H9 (cell line): ENCODE results near the gene BEGAIN. TPM values are rescaled to one million over a fixed set of nuclear protein-coding genes. Genes with fewer than 3 reads are reported as not detected.

Experiments
- DNase-seq: peaks from one replicate; pipeline ENCODE4 v3.0.0-alpha.2; 2017
- H2AFZ ChIP-seq: one replicate; pipeline ENCODE4 v1.6.1; 2013; ENCODE audit warnings: mild to moderate bottlenecking, low read length, control low read depth, moderate library complexity
- H2AK5ac ChIP-seq: 2 replicates; pipeline ENCODE4 v1.6.1; 2013; ENCODE audit warnings: low read length, control low read depth, mixed read lengths; ENCODE audit not compliant: insufficient read length
- H2BK120ac ChIP-seq: one replicate; pipeline ENCODE4 v1.6.1; 2013; ENCODE audit warnings: low read depth, mild to moderate bottlenecking, low read length, control low read depth, inconsistent platforms; ENCODE audit not compliant: poor library complexity, severe bottlenecking
- H2BK12ac ChIP-seq: 2 replicates; pipeline ENCODE4 v1.6.1; 2013; ENCODE audit warnings: low read length, control low read depth, mixed read lengths, low read depth; ENCODE audit not compliant: insufficient read length
- H2BK15ac ChIP-seq: 2 replicates; pipeline ENCODE4 v1.6.1; 2013; ENCODE audit warnings: low read depth, low read length, control low read depth
- H2BK20ac ChIP-seq: one replicate; pipeline ENCODE4 v1.6.1; 2013; ENCODE audit warnings: low read depth, mild to moderate bottlenecking, low read length, control low read depth, inconsistent platforms; ENCODE audit not compliant: poor library complexity, severe bottlenecking
- H2BK5ac ChIP-seq: 2 replicates; pipeline ENCODE4 v1.6.1; 2013; ENCODE audit warnings: low read length, control low read depth, mixed read lengths; ENCODE audit not compliant: insufficient read length
- H3K14ac ChIP-seq: 2 replicates; pipeline ENCODE4 v1.6.1; 2013; ENCODE audit warnings: low read length, control low read depth; ENCODE audit not compliant: insufficient read depth
- H3K18ac ChIP-seq: 2 replicates; pipeline ENCODE4 v1.6.1; 2013; ENCODE audit warnings: low read depth, mild to moderate bottlenecking, mixed read lengths, low read length, control low read depth; ENCODE audit not compliant: insufficient read length
- H3K23ac ChIP-seq: 2 replicates; pipeline ENCODE4 v1.6.1; 2013; ENCODE audit warnings: low read length, control low read depth, mixed read lengths, low read depth; ENCODE audit not compliant: insufficient read length
- H3K23me2 ChIP-seq: 2 replicates; pipeline ENCODE4 v1.6.1; 2013; ENCODE audit warnings: low read depth, mild to moderate bottlenecking, mixed read lengths, low read length, control low read depth; ENCODE audit not compliant: insufficient read length, poor library complexity, severe bottlenecking
- H3K27ac ChIP-seq: 2 replicates; pipeline ENCODE4 v1.5.1; 2013; ENCODE audit warnings: low read length, control low read depth, mixed read lengths, low read depth; ENCODE audit not compliant: insufficient read length
- H3K27me3 ChIP-seq: 2 replicates; pipeline ENCODE4 v1.6.1; 2013; ENCODE audit warnings: low read length, control low read depth, inconsistent platforms; ENCODE audit not compliant: insufficient read depth
- H3K4ac ChIP-seq: 2 replicates; pipeline ENCODE4 v1.6.1; 2013; ENCODE audit warnings: low read depth, mild to moderate bottlenecking, control low read depth, inconsistent platforms, low read length, moderate library complexity
- H3K4me1 ChIP-seq: 2 replicates; pipeline ENCODE4 v1.6.1; 2013; ENCODE audit warnings: low read length, control low read depth, inconsistent platforms; ENCODE audit not compliant: insufficient read depth
- H3K4me2 ChIP-seq: 2 replicates; pipeline ENCODE4 v1.6.1; 2013; ENCODE audit warnings: low read length, control low read depth, mixed read lengths; ENCODE audit not compliant: insufficient read length, insufficient read depth
- H3K56ac ChIP-seq: 2 replicates; pipeline ENCODE4 v1.6.1; 2013; ENCODE audit warnings: low read depth, mild to moderate bottlenecking, mixed read lengths, low read length, control low read depth; ENCODE audit not compliant: insufficient read length
- H3K79me1 ChIP-seq: 2 replicates; pipeline ENCODE4 v1.6.1; 2013; ENCODE audit warnings: low read depth, mild to moderate bottlenecking, moderate library complexity, low read length, control low read depth, inconsistent platforms; ENCODE audit not compliant: insufficient read depth, poor library complexity, severe bottlenecking
- H3K79me2 ChIP-seq: 2 replicates; pipeline ENCODE4 v1.6.1; 2013; ENCODE audit warnings: low read length, control low read depth, inconsistent platforms; ENCODE audit not compliant: insufficient read depth
- H3K9ac ChIP-seq: 2 replicates; pipeline ENCODE4 v1.6.1; 2013; ENCODE audit warnings: low read length, control low read depth, mixed read lengths; ENCODE audit not compliant: insufficient read length; ENCODE audit errors: extremely low read depth
- H3K9me3 ChIP-seq: one replicate; pipeline ENCODE4 v1.6.1; 2013; ENCODE audit warnings: low read depth, low read length, inconsistent platforms; ENCODE audit not compliant: control insufficient read depth
- H3T11ph ChIP-seq: one replicate; pipeline ENCODE4 v1.6.1; 2013; ENCODE audit warnings: mild to moderate bottlenecking, low read length, control low read depth, inconsistent platforms
- H4K20me1 ChIP-seq: one replicate; pipeline ENCODE4 v1.6.1; 2013; ENCODE audit not compliant: control insufficient read depth, insufficient read length, insufficient read depth
- H4K5ac ChIP-seq: 2 replicates; pipeline ENCODE4 v1.6.1; 2013; ENCODE audit warnings: low read depth, mild to moderate bottlenecking, mixed read lengths, low read length, control low read depth; ENCODE audit not compliant: insufficient read length
- H4K8ac ChIP-seq: replicated peaks from 2 replicates; pipeline ENCODE4 v1.6.1; 2013; ENCODE audit warnings: low read length, control low read depth, mixed read lengths, low read depth; ENCODE audit not compliant: insufficient read length
- H4K91ac ChIP-seq: 2 replicates; pipeline ENCODE4 v1.6.1; 2013; ENCODE audit warnings: low read depth, mild to moderate bottlenecking, moderate library complexity, mixed read lengths, low read length, control low read depth; ENCODE audit not compliant: insufficient read length
- H3K27ac Mint-ChIP-seq, 3 experiments: 2 replicates in 2 of 3; 3 replicates in 1 of 3; pipeline ENCODE4 v1.8.0; 2020 to 2021; ENCODE audit warnings: mixed read lengths in 3 of 3, mild to moderate bottlenecking in 1 of 3, moderate library complexity in 1 of 3
- H3K27me3 Mint-ChIP-seq: 2 replicates; pipeline ENCODE4 v1.8.0; 2021; ENCODE audit warnings: low read depth, mild to moderate bottlenecking, moderate library complexity, mixed read lengths
- H3K36me3 Mint-ChIP-seq, 3 experiments: 2 replicates in 2 of 3; 3 replicates in 1 of 3; pipeline ENCODE4 v1.8.0; 2020 to 2021; ENCODE audit warnings: low read depth in 3 of 3, mixed read lengths in 3 of 3; ENCODE audit not compliant: insufficient read depth in 1 of 3
- H3K4me1 Mint-ChIP-seq, 2 experiments: 2 replicates each; pipeline ENCODE4 v1.8.0; 2020; ENCODE audit warnings: mixed read lengths in 2 of 2
- H3K4me3 Mint-ChIP-seq, 2 experiments: 2 replicates in 1 of 2; 3 replicates in 1 of 2; pipeline ENCODE4 v1.8.0; 2020 to 2021; ENCODE audit warnings: mild to moderate bottlenecking in 2 of 2, mixed read lengths in 2 of 2, moderate library complexity in 1 of 2
- H3K9me3 Mint-ChIP-seq, 2 experiments: 2 replicates in 1 of 2; 3 replicates in 1 of 2; pipeline ENCODE4 v1.8.0; 2020; ENCODE audit warnings: mild to moderate bottlenecking in 2 of 2, mixed read lengths in 2 of 2, moderate library complexity in 1 of 2
- CTCF ChIP-seq: fragments of 200-600 bp; sonication (generic); conservative IDR thresholded peaks from 3 replicates; pipeline ENCODE4 v1.8.0; 2021; ENCODE audit warnings: antibody characterized with exemption, mild to moderate bottlenecking
- WGBS: extraction: QIAGEN DNeasy Blood & Tissue Kit; methylation state at CpG from one replicate; pipeline ENCODE4 v1.1.7; 2013; ENCODE audit warnings: missing lambda C conversion rate, low lambda C conversion rate, mixed read lengths; ENCODE audit not compliant: insufficient read length; ENCODE audit errors: extremely low coverage; 5-methylcytosine and 5-hydroxymethylcytosine counted together
- total RNA-seq: library from RNA; stranded (reverse); gene quantifications from 2 replicates; pipeline ENCODE4 v1.2.1, GENCODE V29; 2021

BEGAIN gene
- total RNA-seq, 1 experiment from 2014 or later = 2.6 TPM

GRCh38 chr14:100570726-100571454 is 16.3 kb downstream of the BEGAIN start:
- H3K56ac ChIP-seq = no peak overlapping the region
- H4K8ac ChIP-seq = no peak overlapping the region
- TF ChIP-seq CTCF = no peak

More at GRCh38 chr14:100570726-100571454, 16.3 kb downstream of the BEGAIN start:
- H3K36me3 Mint-ChIP-seq = no peaks in the 10 kb centered on the region
- no CpG with 5 or more reads among the region's 23 CpGs for WGBS
- Histone ChIP-seq H2BK20ac (no peak overlapping the region), H2AFZ (no peak overlapping the region), H3K4me2 (no peak overlapping the region), H4K20me1 (peaks cover 3% of the 10 kb centered on the region), H3K27me3 (peaks cover 15% of the 10 kb centered on the region), H2BK5ac (no peak overlapping the region), H2BK120ac (no peak overlapping the region), H3T11ph (no peak overlapping the region), H3K27ac (no peak overlapping the region), H3K23me2 (peaks cover 8% of the 10 kb centered on the region), H3K9ac (no peak overlapping the region), H3K79me2 (no peaks in the 10 kb centered on the region), H2AK5ac (no peak overlapping the region), H3K9me3 (no peaks in the 10 kb centered on the region), H2BK12ac (no peak overlapping the region), H4K5ac (no peak overlapping the region), H3K18ac (no peak overlapping the region), H3K23ac (no peak overlapping the region), H3K4me1 (peaks cover 2% of the 10 kb centered on the region; the same call in 1 of the 2 replicates), H3K79me1 (no peaks in the 10 kb centered on the region), H3K4ac (no peak overlapping the region), H2BK15ac (no peak overlapping the region), H4K91ac (no peak overlapping the region), H3K14ac (no peak overlapping the region)
- no peak overlapping the region for H3K27ac Mint-ChIP-seq
- H3K27me3 Mint-ChIP-seq = peaks cover 55% of the 10 kb centered on the region
- H3K4me3 Mint-ChIP-seq = no peak overlapping the region; a peak in 2 of 5 replicates
- H3K9me3 Mint-ChIP-seq = no peaks in the 10 kb centered on the region
- DNase-seq = no peak
- H3K4me1 Mint-ChIP-seq = peaks cover 14 to 30% of the 10 kb centered on the region in 2 experiments
